H9 (cell line): ENCODE results near the gene NPB. TPM values are rescaled to one million over a fixed set of nuclear protein-coding genes. Genes with fewer than 3 reads are reported as not detected.

Experiments used
- DNase-seq: peaks from one replicate; pipeline ENCODE4 v3.0.0-alpha.2; 2017
- H2AFZ ChIP-seq: one replicate; pipeline ENCODE4 v1.6.1; 2013; ENCODE audit warnings: mild to moderate bottlenecking, low read length, control low read depth, moderate library complexity
- H2AK5ac ChIP-seq: 2 replicates; pipeline ENCODE4 v1.6.1; 2013; ENCODE audit warnings: low read length, control low read depth, mixed read lengths; ENCODE audit not compliant: insufficient read length
- H2BK120ac ChIP-seq: one replicate; pipeline ENCODE4 v1.6.1; 2013; ENCODE audit warnings: low read depth, mild to moderate bottlenecking, low read length, control low read depth, inconsistent platforms; ENCODE audit not compliant: poor library complexity, severe bottlenecking
- H2BK12ac ChIP-seq: 2 replicates; pipeline ENCODE4 v1.6.1; 2013; ENCODE audit warnings: low read length, control low read depth, mixed read lengths, low read depth; ENCODE audit not compliant: insufficient read length
- H2BK15ac ChIP-seq: 2 replicates; pipeline ENCODE4 v1.6.1; 2013; ENCODE audit warnings: low read depth, low read length, control low read depth
- H2BK20ac ChIP-seq: one replicate; pipeline ENCODE4 v1.6.1; 2013; ENCODE audit warnings: low read depth, mild to moderate bottlenecking, low read length, control low read depth, inconsistent platforms; ENCODE audit not compliant: poor library complexity, severe bottlenecking
- H2BK5ac ChIP-seq: 2 replicates; pipeline ENCODE4 v1.6.1; 2013; ENCODE audit warnings: low read length, control low read depth, mixed read lengths; ENCODE audit not compliant: insufficient read length
- H3K14ac ChIP-seq: 2 replicates; pipeline ENCODE4 v1.6.1; 2013; ENCODE audit warnings: low read length, control low read depth; ENCODE audit not compliant: insufficient read depth
- H3K18ac ChIP-seq: 2 replicates; pipeline ENCODE4 v1.6.1; 2013; ENCODE audit warnings: low read depth, mild to moderate bottlenecking, mixed read lengths, low read length, control low read depth; ENCODE audit not compliant: insufficient read length
- H3K23ac ChIP-seq: 2 replicates; pipeline ENCODE4 v1.6.1; 2013; ENCODE audit warnings: low read length, control low read depth, mixed read lengths, low read depth; ENCODE audit not compliant: insufficient read length
- H3K23me2 ChIP-seq: 2 replicates; pipeline ENCODE4 v1.6.1; 2013; ENCODE audit warnings: low read depth, mild to moderate bottlenecking, mixed read lengths, low read length, control low read depth; ENCODE audit not compliant: insufficient read length, poor library complexity, severe bottlenecking
- H3K27ac ChIP-seq: 2 replicates; pipeline ENCODE4 v1.5.1; 2013; ENCODE audit warnings: low read length, control low read depth, mixed read lengths, low read depth; ENCODE audit not compliant: insufficient read length
- H3K27me3 ChIP-seq: 2 replicates; pipeline ENCODE4 v1.6.1; 2013; ENCODE audit warnings: low read length, control low read depth, inconsistent platforms; ENCODE audit not compliant: insufficient read depth
- H3K4ac ChIP-seq: 2 replicates; pipeline ENCODE4 v1.6.1; 2013; ENCODE audit warnings: low read depth, mild to moderate bottlenecking, control low read depth, inconsistent platforms, low read length, moderate library complexity
- H3K4me1 ChIP-seq: 2 replicates; pipeline ENCODE4 v1.6.1; 2013; ENCODE audit warnings: low read length, control low read depth, inconsistent platforms; ENCODE audit not compliant: insufficient read depth
- H3K4me2 ChIP-seq: 2 replicates; pipeline ENCODE4 v1.6.1; 2013; ENCODE audit warnings: low read length, control low read depth, mixed read lengths; ENCODE audit not compliant: insufficient read length, insufficient read depth
- H3K56ac ChIP-seq: 2 replicates; pipeline ENCODE4 v1.6.1; 2013; ENCODE audit warnings: low read depth, mild to moderate bottlenecking, mixed read lengths, low read length, control low read depth; ENCODE audit not compliant: insufficient read length
- H3K79me1 ChIP-seq: 2 replicates; pipeline ENCODE4 v1.6.1; 2013; ENCODE audit warnings: low read depth, mild to moderate bottlenecking, moderate library complexity, low read length, control low read depth, inconsistent platforms; ENCODE audit not compliant: insufficient read depth, poor library complexity, severe bottlenecking
- H3K79me2 ChIP-seq: 2 replicates; pipeline ENCODE4 v1.6.1; 2013; ENCODE audit warnings: low read length, control low read depth, inconsistent platforms; ENCODE audit not compliant: insufficient read depth
- H3K9ac ChIP-seq: 2 replicates; pipeline ENCODE4 v1.6.1; 2013; ENCODE audit warnings: low read length, control low read depth, mixed read lengths; ENCODE audit not compliant: insufficient read length; ENCODE audit errors: extremely low read depth
- H3K9me3 ChIP-seq: one replicate; pipeline ENCODE4 v1.6.1; 2013; ENCODE audit warnings: low read depth, low read length, inconsistent platforms; ENCODE audit not compliant: control insufficient read depth
- H3T11ph ChIP-seq: one replicate; pipeline ENCODE4 v1.6.1; 2013; ENCODE audit warnings: mild to moderate bottlenecking, low read length, control low read depth, inconsistent platforms
- H4K20me1 ChIP-seq: one replicate; pipeline ENCODE4 v1.6.1; 2013; ENCODE audit not compliant: control insufficient read depth, insufficient read length, insufficient read depth
- H4K5ac ChIP-seq: 2 replicates; pipeline ENCODE4 v1.6.1; 2013; ENCODE audit warnings: low read depth, mild to moderate bottlenecking, mixed read lengths, low read length, control low read depth; ENCODE audit not compliant: insufficient read length
- H4K8ac ChIP-seq: replicated peaks from 2 replicates; pipeline ENCODE4 v1.6.1; 2013; ENCODE audit warnings: low read length, control low read depth, mixed read lengths, low read depth; ENCODE audit not compliant: insufficient read length
- H4K91ac ChIP-seq: 2 replicates; pipeline ENCODE4 v1.6.1; 2013; ENCODE audit warnings: low read depth, mild to moderate bottlenecking, moderate library complexity, mixed read lengths, low read length, control low read depth; ENCODE audit not compliant: insufficient read length
- H3K27ac Mint-ChIP-seq, 3 experiments: 2 replicates in 2 of 3; 3 replicates in 1 of 3; pipeline ENCODE4 v1.8.0; 2020 to 2021; ENCODE audit warnings: mixed read lengths in 3 of 3, mild to moderate bottlenecking in 1 of 3, moderate library complexity in 1 of 3
- H3K27me3 Mint-ChIP-seq: 2 replicates; pipeline ENCODE4 v1.8.0; 2021; ENCODE audit warnings: low read depth, mild to moderate bottlenecking, moderate library complexity, mixed read lengths
- H3K36me3 Mint-ChIP-seq, 3 experiments: 2 replicates in 2 of 3; 3 replicates in 1 of 3; pipeline ENCODE4 v1.8.0; 2020 to 2021; ENCODE audit warnings: low read depth in 3 of 3, mixed read lengths in 3 of 3; ENCODE audit not compliant: insufficient read depth in 1 of 3
- H3K4me1 Mint-ChIP-seq, 2 experiments: 2 replicates each; pipeline ENCODE4 v1.8.0; 2020; ENCODE audit warnings: mixed read lengths in 2 of 2
- H3K4me3 Mint-ChIP-seq, 2 experiments: 2 replicates in 1 of 2; 3 replicates in 1 of 2; pipeline ENCODE4 v1.8.0; 2020 to 2021; ENCODE audit warnings: mild to moderate bottlenecking in 2 of 2, mixed read lengths in 2 of 2, moderate library complexity in 1 of 2
- H3K9me3 Mint-ChIP-seq, 2 experiments: 2 replicates in 1 of 2; 3 replicates in 1 of 2; pipeline ENCODE4 v1.8.0; 2020; ENCODE audit warnings: mild to moderate bottlenecking in 2 of 2, mixed read lengths in 2 of 2, moderate library complexity in 1 of 2
- WGBS: extraction: QIAGEN DNeasy Blood & Tissue Kit; methylation state at CpG from one replicate; pipeline ENCODE4 v1.1.7; 2013; ENCODE audit warnings: missing lambda C conversion rate, low lambda C conversion rate, mixed read lengths; ENCODE audit not compliant: insufficient read length; ENCODE audit errors: extremely low coverage; 5-methylcytosine and 5-hydroxymethylcytosine counted together
- total RNA-seq: library from RNA; stranded (reverse); gene quantifications from 2 replicates; pipeline ENCODE4 v1.2.1, GENCODE V29; 2021
- TF ChIP-seq, protein P1 (sequence below): fragments of 200-600 bp; sonication (generic); conservative IDR thresholded peaks from 3 replicates; pipeline ENCODE4 v1.8.0; 2021; ENCODE audit warnings: antibody characterized with exemption, mild to moderate bottlenecking

Gene NPB
- total RNA-seq, 1 experiment from 2014 or later: 2.1 TPM

DNA sequence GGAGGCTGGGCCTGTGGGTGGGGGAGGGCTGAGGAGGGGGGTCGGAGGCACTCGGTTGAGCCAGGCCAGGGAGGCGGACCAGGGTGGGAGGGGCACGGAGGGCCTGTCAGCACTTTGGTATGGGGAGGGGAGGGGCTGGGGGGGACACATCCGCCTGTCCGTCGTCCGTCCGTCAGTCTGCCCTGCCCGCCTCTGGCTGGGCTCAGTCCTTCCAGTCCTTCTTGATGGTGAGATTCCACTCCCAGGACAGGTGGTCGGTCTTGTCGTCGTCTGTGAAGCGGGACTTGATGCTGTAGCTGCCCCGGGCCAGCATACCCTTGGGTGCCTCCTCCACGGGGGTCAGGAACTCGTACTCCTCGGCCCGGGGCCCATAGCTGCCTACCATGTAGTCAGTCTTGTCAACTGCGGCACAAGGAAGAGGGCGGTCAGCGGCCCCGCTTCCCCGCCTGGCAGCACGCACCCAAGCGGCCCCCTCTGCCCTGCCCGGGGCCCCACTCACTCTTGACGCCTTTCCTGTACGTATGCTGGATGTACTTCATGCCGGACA is 33.3 kb upstream of the NPB start:
- no peak overlapping the region for H3K4me2 ChIP-seq
- no peak overlapping the region for H4K8ac ChIP-seq
- no peak overlapping the region for H3K56ac ChIP-seq
- TF ChIP-seq, protein P1, sequence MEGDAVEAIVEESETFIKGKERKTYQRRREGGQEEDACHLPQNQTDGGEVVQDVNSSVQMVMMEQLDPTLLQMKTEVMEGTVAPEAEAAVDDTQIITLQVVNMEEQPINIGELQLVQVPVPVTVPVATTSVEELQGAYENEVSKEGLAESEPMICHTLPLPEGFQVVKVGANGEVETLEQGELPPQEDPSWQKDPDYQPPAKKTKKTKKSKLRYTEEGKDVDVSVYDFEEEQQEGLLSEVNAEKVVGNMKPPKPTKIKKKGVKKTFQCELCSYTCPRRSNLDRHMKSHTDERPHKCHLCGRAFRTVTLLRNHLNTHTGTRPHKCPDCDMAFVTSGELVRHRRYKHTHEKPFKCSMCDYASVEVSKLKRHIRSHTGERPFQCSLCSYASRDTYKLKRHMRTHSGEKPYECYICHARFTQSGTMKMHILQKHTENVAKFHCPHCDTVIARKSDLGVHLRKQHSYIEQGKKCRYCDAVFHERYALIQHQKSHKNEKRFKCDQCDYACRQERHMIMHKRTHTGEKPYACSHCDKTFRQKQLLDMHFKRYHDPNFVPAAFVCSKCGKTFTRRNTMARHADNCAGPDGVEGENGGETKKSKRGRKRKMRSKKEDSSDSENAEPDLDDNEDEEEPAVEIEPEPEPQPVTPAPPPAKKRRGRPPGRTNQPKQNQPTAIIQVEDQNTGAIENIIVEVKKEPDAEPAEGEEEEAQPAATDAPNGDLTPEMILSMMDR: no peak
- no peaks in the 10 kb centered on the region for H3K9me3 ChIP-seq
- no peak overlapping the region for H3T11ph ChIP-seq
- no peak overlapping the region for H2BK15ac ChIP-seq
- no peaks in the 10 kb centered on the region for H4K20me1 ChIP-seq
- no peaks in the 10 kb centered on the region for H3K27me3 ChIP-seq
- H4K5ac ChIP-seq: no peak overlapping the region
- H3K79me2 ChIP-seq: no peaks in the 10 kb centered on the region; the same call in 1 of the 2 replicates
- H3K23me2 ChIP-seq: peaks cover 8% of the 10 kb centered on the region
- WGBS: no CpG with 5 or more reads among the region's 30 CpGs
- H3K4me1 ChIP-seq: no peaks in the 10 kb centered on the region
- no peak overlapping the region for H2AK5ac ChIP-seq
- H2BK120ac ChIP-seq: no peak overlapping the region
- H3K23ac ChIP-seq: no peak overlapping the region
- H2BK12ac ChIP-seq: no peak overlapping the region
- Mint-ChIP-seq H3K4me3 (peak overlapping the region; percentile 25 to 38; a peak in 1 of 5 replicates), H3K27me3 (no peaks in the 10 kb centered on the region; the same call in 1 of the 2 replicates), H3K9me3 (no peaks in the 10 kb centered on the region), H3K4me1 (peaks cover 17 to 34% of the 10 kb centered on the region in 2 experiments), H3K27ac (peak overlapping the region in 2 of 3 experiments; percentile 81 to 94; a peak in 3 of 7 replicates), H3K36me3 (peaks cover 5 to 22% (median 20%) of the 10 kb centered on the region in 3 experiments; a peak in 6 of 7 replicates)
- H2AFZ ChIP-seq: no peak overlapping the region
- H3K4ac ChIP-seq: no peak overlapping the region
- no peak overlapping the region for H3K9ac ChIP-seq
- no peak overlapping the region for H3K18ac ChIP-seq
- no peak overlapping the region for H4K91ac ChIP-seq
- H2BK5ac ChIP-seq: no peak overlapping the region
- H3K27ac ChIP-seq: no peak overlapping the region
- H3K14ac ChIP-seq: no peak overlapping the region
- H2BK20ac ChIP-seq: no peak overlapping the region
- no peaks in the 10 kb centered on the region for H3K79me1 ChIP-seq
- peak; percentile 78 for DNase-seq
